Stimulated activated naive CD8-positive, alpha-beta T cell treated with anti-CD3 and anti-CD28 coated beads, Interleukin-15, amount 100 ng/mL, for 72 hours (primary cell): Measurements from ENCODE around the gene SLC25A45.

Experiments
- ATAC-seq: fragments of 150-1000 bp; cut with Tn5 transposase; 2 replicates; pipeline ENCODE4 v1.10.0; 2021; ENCODE audit warnings: mild to moderate bottlenecking, moderate library complexity
- DNase-seq, 2 donors: peaks; one replicate each; pipeline ENCODE4 v3.0.0; 2021 to 2022
- H3K27ac Mint-ChIP-seq, 2 donors: one replicate each; pipeline ENCODE4 v1.8.0; 2022; ENCODE audit warnings: mild to moderate bottlenecking in 2 of 2, mixed read lengths in 2 of 2, moderate library complexity in 2 of 2
- H3K27me3 Mint-ChIP-seq: one replicate; pipeline ENCODE4 v1.8.0; 2022; ENCODE audit warnings: mixed read lengths
- H3K4me1 Mint-ChIP-seq: one replicate; pipeline ENCODE4 v1.8.0; 2022; ENCODE audit warnings: mild to moderate bottlenecking, mixed read lengths
- H3K4me3 Mint-ChIP-seq, 2 donors: one replicate each; pipeline ENCODE4 v1.8.0; 2022; ENCODE audit warnings: mild to moderate bottlenecking in 2 of 2, mixed read lengths in 2 of 2, moderate library complexity in 1 of 2
- H3K9me3 Mint-ChIP-seq, 2 donors: one replicate each; pipeline ENCODE4 v1.8.0; 2022; ENCODE audit warnings: mixed read lengths in 2 of 2

The SLC25A45 gene, protein sequence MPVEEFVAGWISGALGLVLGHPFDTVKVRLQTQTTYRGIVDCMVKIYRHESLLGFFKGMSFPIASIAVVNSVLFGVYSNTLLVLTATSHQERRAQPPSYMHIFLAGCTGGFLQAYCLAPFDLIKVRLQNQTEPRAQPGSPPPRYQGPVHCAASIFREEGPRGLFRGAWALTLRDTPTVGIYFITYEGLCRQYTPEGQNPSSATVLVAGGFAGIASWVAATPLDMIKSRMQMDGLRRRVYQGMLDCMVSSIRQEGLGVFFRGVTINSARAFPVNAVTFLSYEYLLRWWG

GRCh38 chr11:65382033-65382803 lies at the start of gene SLC25A45:
Gene SLC25A45 (minus strand): TSS chr11:65382646. CDS start chr11:65381951, 695 bp downstream.
- DNase-seq (peak; percentile 95 to 98), ATAC-seq (peak; percentile 91)
- no peaks in the 10 kb centered on the region for H3K27me3 Mint-ChIP-seq
- peak within 1 kb of the TSS; percentile 91 to 92 for H3K27ac Mint-ChIP-seq
- H3K9me3 Mint-ChIP-seq: no peaks in the 10 kb centered on the region
- peaks cover 80% of the 10 kb centered on the region for H3K4me1 Mint-ChIP-seq
- H3K4me3 Mint-ChIP-seq: peak within 1 kb of the TSS; percentile 84 to 91

- Mint-ChIP-seq H3K4me1 (peaks cover 90% of the 10 kb centered on the region), H3K9me3 (no peaks in the 10 kb centered on the region), H3K4me3 (peak overlapping the region; percentile 68 to 81), H3K27me3 (no peaks in the 10 kb centered on the region), H3K27ac (peak overlapping the region; percentile 52 to 90)
- ATAC-seq (peak; percentile 44), DNase-seq (peak in 1 of 2 donors; percentile 32)
Observed at GRCh38 chr11:65431451-65432099, 49.1 kb upstream of the SLC25A45 start.

- Mint-ChIP-seq H3K4me3 (peak overlapping the region; percentile 87 to 90), H3K27me3 (no peaks in the 10 kb centered on the region), H3K4me1 (peaks cover 88% of the 10 kb centered on the region), H3K9me3 (no peaks in the 10 kb centered on the region), H3K27ac (peak overlapping the region; percentile 83 to 91)
- DNase-seq (peak in 1 of 2 donors; percentile 18), ATAC-seq (no peak)
Observed at GRCh38 chr11:65430406-65431217, 48.2 kb upstream of the SLC25A45 start.

DNA sequence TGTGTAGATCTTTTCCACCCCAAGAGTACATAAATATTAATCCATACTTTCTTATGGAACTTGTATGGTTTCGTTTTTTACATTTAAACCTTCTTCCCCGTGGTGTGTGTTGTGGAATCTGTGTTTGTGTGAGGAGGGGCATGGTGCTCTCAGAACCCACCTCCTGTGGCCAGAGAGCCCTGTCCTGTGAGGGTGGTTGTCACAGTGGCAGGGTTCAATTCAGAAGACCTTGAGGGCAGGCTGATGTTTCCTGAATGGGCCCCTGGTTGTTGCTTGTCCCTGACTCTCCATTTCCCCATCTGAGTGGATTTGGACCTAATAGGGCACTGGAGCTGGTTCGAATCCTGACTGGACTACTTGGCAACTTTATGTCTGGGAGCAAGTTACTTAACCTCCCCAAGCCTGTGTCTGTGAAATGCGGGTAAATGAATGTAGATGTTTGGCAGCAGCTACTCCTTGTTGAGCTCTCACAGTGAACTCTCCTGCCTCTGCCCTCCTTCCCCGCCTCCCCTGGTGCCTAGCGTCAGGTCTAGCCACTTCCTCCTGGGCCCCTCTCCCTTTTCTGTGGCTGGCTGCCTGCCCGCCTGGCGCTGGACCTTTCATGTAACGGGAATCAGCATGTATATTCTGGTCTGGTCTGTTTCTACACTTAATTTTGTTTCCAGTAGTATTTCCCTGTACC lies 47.4 kb upstream of the SLC25A45 start:
- ATAC-seq (no peak), DNase-seq (peak in 1 of 2 donors; percentile 43)
- no peaks in the 10 kb centered on the region for H3K27me3 Mint-ChIP-seq

GRCh38 chr11:65429068-65429681 lies 46.7 kb upstream of the SLC25A45 start:
- Mint-ChIP-seq H3K9me3 (no peaks in the 10 kb centered on the region), H3K27me3 (no peaks in the 10 kb centered on the region), H3K4me1 (peaks cover 87% of the 10 kb centered on the region), H3K27ac (peak overlapping the region in 1 of 2 donors; percentile 91), H3K4me3 (peak overlapping the region; percentile 87 to 90)
- ATAC-seq (no peak), DNase-seq (peak in 1 of 2 donors; percentile 16)

More for the DNA sequence above, 47.4 kb upstream of the SLC25A45 start:
- peaks cover 86% of the 10 kb centered on the region for H3K4me1 Mint-ChIP-seq
- H3K4me3 Mint-ChIP-seq: peak overlapping the region; percentile 87 to 90
- no peaks in the 10 kb centered on the region for H3K9me3 Mint-ChIP-seq
- H3K27ac Mint-ChIP-seq: peak overlapping the region; percentile 91

DNA sequence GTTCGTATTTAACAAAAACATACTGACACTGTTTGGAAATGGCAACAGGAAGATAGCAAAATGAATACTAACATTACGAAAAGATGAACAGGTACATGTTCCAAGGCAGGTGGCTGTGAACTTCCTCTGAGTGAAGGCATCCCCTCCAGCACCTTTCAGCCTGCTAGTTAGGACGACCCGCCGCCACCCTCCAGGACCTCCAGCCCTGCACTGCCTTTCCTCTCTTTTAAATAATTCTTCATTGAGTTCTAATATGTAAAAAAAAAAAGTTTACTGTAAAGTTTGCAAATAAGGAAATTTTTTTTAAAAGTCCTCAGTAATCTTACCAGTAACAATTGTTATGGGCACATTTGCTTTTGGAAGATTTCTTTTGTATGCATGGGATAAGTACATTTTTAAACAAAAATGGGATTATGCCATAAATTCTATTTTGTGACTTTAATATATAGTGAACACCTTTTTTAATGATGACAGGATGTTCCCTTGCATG lies 46.2 kb upstream of the SLC25A45 start:
- peak overlapping the region; percentile 90 to 97 for H3K4me3 Mint-ChIP-seq
- peak in 1 of 2 donors; percentile 11 for DNase-seq
- peak overlapping the region; percentile 99 to 100 for H3K27ac Mint-ChIP-seq

DNA sequence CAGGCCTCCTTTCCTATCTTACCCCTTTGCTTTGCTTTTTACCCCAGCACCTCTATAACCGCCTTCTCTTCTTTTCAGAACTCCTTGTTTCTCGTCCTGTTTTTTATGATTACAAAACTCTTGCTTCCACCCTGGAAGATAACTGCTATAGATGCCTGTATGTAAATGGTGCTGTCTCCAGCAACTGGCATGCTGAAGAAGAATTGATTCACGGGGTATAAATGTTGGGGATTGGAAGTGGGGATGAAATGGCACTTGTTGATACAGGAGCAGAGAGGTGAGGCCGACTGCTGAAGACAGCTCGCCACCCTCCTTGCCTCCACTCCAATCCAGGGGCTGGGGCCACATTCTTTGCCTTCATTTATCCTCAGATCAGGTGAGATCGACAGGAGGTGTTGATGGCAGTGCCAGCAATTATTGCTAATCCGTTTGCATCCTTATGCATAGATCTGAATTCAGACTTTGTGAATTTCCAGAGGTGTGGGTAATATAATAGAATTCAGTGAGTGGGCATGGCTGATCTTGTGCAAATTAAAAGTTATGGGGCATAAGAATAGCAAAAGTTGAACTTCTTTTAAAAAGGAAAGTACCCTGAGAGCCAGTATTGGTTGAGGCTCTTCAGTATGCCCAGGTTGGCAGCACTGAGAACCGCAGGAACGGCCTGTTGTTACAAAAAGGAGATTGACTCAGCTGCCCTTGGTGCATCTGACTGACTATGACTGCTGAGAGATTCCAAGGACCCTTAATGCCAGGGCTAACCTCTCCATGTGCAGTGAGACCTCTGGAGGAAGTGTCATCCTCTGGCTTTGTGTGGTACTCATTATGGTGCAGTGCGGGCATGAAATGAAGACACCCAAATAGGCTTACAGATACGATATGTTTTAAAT lies 45.5 kb upstream of the SLC25A45 start:
- DNase-seq (peak in 1 of 2 donors; percentile 43), ATAC-seq (no peak)
- Mint-ChIP-seq H3K4me3 (peak overlapping the region; percentile 90 to 97), H3K27me3 (peaks cover 3% of the 10 kb centered on the region), H3K27ac (peak overlapping the region; percentile 99 to 100), H3K4me1 (peaks cover 95% of the 10 kb centered on the region), H3K9me3 (peaks cover 0 to 2% of the 10 kb centered on the region in 2 donors)

More for the DNA sequence above, 46.2 kb upstream of the SLC25A45 start:
- Mint-ChIP-seq H3K4me1 (peaks cover 93% of the 10 kb centered on the region), H3K9me3 (no peaks in the 10 kb centered on the region), H3K27me3 (no peaks in the 10 kb centered on the region)
- ATAC-seq: no peak

DNA sequence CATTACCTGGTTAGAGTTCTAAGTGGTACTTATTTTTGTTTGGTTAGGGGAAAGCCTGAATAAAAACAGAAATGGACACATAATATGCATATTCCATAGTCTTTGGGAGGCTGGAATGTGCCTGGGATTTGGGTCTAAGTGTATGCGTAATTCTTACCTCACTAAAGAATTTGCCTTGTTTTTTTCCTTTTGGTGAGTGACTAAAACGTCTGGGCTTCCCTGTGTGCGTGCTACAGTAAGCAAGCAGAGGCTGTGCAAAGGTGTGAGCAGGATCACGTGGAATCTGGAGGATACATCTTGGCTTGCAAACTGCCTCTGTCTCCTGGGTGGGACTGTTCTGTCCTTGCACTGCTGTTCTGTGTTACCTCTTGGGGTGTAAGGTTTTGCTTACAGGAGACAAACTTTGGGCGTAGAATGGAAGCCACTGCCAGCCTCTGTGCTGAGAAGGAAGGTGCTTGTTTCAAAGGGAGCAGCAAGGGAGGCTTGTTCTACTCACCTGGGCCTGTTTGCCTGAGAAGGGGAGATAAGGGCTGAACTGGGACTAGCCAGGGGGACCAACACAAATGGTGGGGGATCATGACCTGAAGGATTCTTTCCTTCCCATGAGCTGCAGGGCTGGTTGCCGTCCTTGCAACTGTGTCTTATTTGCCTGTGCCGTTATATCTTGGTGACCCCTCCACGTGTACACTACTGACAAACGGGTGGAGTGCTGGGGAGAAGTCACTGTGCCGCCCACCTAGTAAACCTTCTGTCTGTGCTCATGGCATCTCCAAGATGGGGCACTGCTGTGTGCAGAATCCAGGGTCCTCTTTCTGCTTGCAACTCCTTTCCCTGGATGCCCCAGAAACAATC lies 44.6 kb upstream of the SLC25A45 start:
- H3K27ac Mint-ChIP-seq: peak overlapping the region; percentile 99 to 100
- peaks cover 95% of the 10 kb centered on the region for H3K4me1 Mint-ChIP-seq
- H3K27me3 Mint-ChIP-seq: peaks cover 7% of the 10 kb centered on the region
- ATAC-seq (no peak), DNase-seq (peak; percentile 41 to 49)
- H3K9me3 Mint-ChIP-seq: peaks cover 0 to 10% of the 10 kb centered on the region in 2 donors
- peak overlapping the region; percentile 90 to 97 for H3K4me3 Mint-ChIP-seq

GRCh38 chr11:65425971-65426838 lies 43.8 kb upstream of the SLC25A45 start:
- peak; percentile 55 for ATAC-seq
- Mint-ChIP-seq H3K9me3 (peaks cover 0 to 10% of the 10 kb centered on the region in 2 donors), H3K27me3 (peaks cover 7% of the 10 kb centered on the region), H3K27ac (peak overlapping the region; percentile 99 to 100), H3K4me3 (peak overlapping the region; percentile 90 to 97), H3K4me1 (peaks cover 87% of the 10 kb centered on the region)
- peak; percentile 43 for DNase-seq

GRCh38 chr11:65425105-65425970 lies 42.9 kb upstream of the SLC25A45 start:
- H3K27me3 Mint-ChIP-seq: peaks cover 7% of the 10 kb centered on the region
- peak; percentile 85 to 92 for DNase-seq
- H3K27ac Mint-ChIP-seq: peak overlapping the region; percentile 99 to 100
- peak overlapping the region; percentile 90 to 97 for H3K4me3 Mint-ChIP-seq
- peaks cover 79% of the 10 kb centered on the region for H3K4me1 Mint-ChIP-seq
- ATAC-seq: peak; percentile 55
- peaks cover 0 to 10% of the 10 kb centered on the region in 2 donors for H3K9me3 Mint-ChIP-seq
